Fibroblast of the aortic adventitia (primary cell): Measurements from ENCODE around the gene PIWIL1. TPM values are rescaled to one million over a fixed set of nuclear protein-coding genes. Genes with fewer than 3 reads are reported as not detected.

Source experiments
- DNase-seq: peaks from one replicate; pipeline ENCODE4 v3.0.0-alpha.2; 2010; ENCODE audit warnings: low read depth
- H3K4me3 ChIP-seq: 2 replicates; pipeline ENCODE4 v1.5.1; 2011; ENCODE audit warnings: low read depth, mild to moderate bottlenecking, control low read depth, low read length, moderate library complexity
- total RNA-seq: library from RNA; depleted of rRNA; stranded (reverse); fragments of >200 nt; gene quantifications from 2 replicates; pipeline ENCODE4 v1.2.3, GENCODE V29; 2012; ENCODE audit warnings: low replicate concordance
- TF ChIP-seq, protein P1 (sequence below): IDR thresholded peaks from 2 replicates; pipeline ENCODE4 v1.5.1; 2011; ENCODE audit warnings: mild to moderate bottlenecking, low read length, control low read depth, inconsistent platforms; ENCODE audit not compliant: insufficient read depth

The PIWIL1 gene
- total RNA-seq, 1 donor: not detected

DNA sequence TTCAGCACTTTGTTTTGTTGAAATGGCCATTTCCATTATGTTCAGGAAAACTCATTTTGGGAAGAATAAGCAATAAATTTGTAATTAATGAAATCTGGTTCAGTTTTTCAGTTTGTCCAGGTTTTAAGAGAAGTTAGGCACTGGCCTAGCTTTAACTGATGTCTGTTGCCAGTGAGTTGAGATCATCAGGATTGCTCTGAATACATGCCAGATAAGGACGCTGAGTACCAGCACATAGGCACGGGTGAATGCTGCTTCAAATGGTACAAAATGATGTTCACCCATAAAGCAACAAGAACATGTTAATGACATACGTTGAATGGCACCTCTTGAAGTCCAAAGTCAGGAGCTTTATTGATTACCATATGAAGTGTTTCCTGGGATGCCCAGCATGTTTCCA is 46.5 kb downstream of the PIWIL1 start:
- no peak for DNase-seq
- H3K4me3 ChIP-seq: no peak overlapping the region
- TF ChIP-seq, protein P1, sequence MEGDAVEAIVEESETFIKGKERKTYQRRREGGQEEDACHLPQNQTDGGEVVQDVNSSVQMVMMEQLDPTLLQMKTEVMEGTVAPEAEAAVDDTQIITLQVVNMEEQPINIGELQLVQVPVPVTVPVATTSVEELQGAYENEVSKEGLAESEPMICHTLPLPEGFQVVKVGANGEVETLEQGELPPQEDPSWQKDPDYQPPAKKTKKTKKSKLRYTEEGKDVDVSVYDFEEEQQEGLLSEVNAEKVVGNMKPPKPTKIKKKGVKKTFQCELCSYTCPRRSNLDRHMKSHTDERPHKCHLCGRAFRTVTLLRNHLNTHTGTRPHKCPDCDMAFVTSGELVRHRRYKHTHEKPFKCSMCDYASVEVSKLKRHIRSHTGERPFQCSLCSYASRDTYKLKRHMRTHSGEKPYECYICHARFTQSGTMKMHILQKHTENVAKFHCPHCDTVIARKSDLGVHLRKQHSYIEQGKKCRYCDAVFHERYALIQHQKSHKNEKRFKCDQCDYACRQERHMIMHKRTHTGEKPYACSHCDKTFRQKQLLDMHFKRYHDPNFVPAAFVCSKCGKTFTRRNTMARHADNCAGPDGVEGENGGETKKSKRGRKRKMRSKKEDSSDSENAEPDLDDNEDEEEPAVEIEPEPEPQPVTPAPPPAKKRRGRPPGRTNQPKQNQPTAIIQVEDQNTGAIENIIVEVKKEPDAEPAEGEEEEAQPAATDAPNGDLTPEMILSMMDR: no peak

DNA sequence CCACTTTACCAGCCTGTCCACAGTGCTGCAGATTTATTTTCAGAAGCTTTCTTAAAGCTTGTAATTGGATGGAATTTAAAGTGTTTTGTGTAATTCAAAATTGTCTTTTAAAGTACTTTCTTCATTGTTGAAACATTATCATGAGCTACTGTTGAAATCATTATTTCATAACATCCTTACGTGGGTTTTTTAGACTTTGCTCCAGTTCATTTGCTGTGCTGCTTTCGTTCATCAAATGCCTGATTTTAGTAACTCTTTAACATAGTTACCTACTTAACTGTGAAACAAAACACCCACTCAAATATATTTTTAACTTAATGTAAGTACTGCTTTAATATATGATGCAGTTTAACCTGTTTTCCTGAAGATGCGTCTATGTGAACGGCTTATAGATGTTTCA is 47.5 kb downstream of the PIWIL1 start:
- DNase-seq: no peak
- TF ChIP-seq, protein P1: no peak
- no peak overlapping the region for H3K4me3 ChIP-seq

DNA sequence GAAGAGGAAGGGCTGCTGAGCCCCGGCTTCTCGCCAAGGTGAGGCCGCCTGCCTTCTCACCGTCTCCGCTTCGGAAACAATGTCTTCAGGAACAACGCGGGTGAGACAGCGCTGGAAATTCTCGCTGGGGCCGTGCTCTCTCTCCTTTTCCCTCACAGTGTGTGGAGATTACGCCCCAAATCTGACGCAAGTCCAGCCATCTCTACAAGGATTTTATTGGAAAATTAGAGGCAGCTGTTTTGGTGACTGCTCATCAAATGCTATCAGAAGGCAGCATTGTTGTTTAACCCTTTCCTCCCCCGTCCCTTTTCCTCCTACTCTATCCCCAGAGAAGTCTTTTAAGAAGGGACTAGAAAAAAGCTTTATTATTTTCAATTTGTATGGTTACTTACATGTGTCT is 53.5 kb downstream of the PIWIL1 start:
- TF ChIP-seq, protein P1: no peak
- no peak for DNase-seq
- no peak overlapping the region for H3K4me3 ChIP-seq

DNA sequence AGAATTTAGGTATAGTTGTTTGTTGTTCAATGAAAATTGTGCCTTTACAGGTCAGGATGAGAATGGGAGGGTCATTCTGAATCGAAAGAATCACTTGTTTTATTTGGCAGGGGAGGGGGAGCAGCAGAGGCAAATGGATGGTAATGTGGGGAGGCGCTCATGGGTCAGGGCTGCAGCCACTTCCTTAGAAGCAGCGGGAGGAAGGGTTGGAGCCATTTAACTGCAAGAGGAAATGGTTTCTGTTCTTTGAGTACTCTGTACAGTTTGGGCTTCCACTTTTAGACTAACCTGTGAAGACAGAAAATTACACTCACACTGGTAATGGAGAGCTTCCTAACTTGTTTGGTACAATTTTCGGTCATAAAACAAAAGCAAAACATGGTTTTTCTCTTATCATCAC is 57.2 kb downstream of the PIWIL1 start:
- DNase-seq: no peak
- TF ChIP-seq, protein P1: no peak
- no peak overlapping the region for H3K4me3 ChIP-seq

DNA sequence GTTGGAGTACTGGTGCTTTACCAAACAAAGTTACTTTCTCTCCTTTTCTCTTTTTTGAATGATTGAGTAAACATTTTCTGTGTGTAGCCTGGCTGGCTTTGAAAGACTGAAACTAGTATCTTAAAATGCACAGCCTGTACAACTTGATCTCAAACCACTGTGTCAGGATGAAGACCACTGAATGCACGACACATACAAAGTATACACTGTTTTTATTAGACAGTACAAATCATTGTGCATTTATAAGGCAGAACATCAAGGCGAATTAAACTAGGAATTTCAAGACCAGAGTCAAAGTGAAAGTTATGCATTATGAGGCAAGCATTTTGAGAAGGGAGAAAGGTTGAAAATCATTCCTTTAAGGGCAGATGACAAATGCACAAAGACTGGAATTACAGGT is 59.0 kb downstream of the PIWIL1 start:
- DNase-seq: no peak
- no peak overlapping the region for H3K4me3 ChIP-seq
- TF ChIP-seq, protein P1: no peak

DNA sequence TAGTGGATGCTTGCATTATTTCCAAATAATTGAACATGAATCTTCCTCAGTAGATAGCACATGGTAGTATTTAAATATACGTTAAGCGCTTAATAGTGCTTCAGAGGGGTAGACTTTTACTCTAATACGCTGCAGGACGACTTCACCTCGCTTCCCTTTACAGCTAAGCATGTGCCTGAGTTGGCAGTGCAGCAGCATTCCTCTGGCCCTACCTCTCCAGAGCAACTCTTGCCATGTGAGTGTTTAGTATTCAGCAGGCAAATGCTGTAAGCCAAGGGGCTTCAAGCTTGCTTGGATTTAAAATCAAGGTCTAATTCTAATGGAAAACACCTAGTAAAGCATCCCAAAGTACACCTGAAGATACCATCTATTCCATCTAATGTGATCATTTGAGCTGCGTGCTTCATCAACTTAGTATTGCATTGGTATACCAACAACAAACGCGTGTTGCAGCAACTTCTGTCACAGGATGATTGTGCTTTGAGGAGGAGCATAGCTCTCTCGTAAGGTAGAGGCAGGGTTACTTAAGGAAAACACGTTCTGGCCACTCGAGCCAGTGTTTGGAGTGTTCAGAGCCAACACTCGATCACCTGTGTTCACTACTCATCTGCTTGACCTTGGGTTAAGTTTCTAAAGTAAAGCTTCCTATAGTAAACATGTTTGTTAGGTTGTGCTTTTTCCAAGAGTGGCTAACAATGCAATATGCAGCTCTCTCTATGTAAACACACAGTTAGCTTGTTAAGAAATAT is 60.6 kb downstream of the PIWIL1 start:
- TF ChIP-seq, protein P1: no peak
- no peak overlapping the region for H3K4me3 ChIP-seq
- DNase-seq: no peak

DNA sequence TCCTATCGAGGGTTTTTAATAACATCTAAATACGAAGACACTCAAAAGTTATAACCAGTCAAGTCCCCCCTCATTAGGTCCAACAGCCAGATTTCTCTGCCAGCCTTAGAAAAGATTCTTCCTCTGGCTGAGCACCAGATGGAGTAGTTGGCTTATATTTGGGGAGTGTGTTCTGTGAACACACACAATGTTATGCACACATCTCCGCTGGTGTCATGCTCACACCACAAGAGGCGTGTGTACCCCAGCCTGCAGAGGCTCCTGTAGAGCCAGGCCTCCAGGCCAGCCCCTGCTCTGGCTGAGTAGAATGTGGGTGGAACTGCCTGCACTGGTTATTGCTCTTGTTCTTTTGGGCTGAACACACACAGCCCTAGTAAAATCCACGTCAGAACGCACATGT is 64.0 kb downstream of the PIWIL1 start:
- TF ChIP-seq, protein P1: no peak
- no peak overlapping the region for H3K4me3 ChIP-seq
- no peak for DNase-seq
